ES-I3 (cell line): Measurements from ENCODE around the gene SMIM24.

Experiments used
- H3K36me3 ChIP-seq: 2 replicates; pipeline ENCODE4 v1.6.1; 2013; ENCODE audit warnings: mild to moderate bottlenecking, low read length, control low read depth, moderate library complexity; ENCODE audit not compliant: insufficient read depth
- H3K4me1 ChIP-seq: 2 replicates; pipeline ENCODE4 v1.6.1; 2013; ENCODE audit warnings: mild to moderate bottlenecking, control low read depth, low read length; ENCODE audit not compliant: insufficient read depth
- H3K9ac ChIP-seq: 2 replicates; pipeline ENCODE4 v1.6.1; 2013; ENCODE audit warnings: low read depth, mild to moderate bottlenecking, low read length, moderate library complexity
- H3K9me3 ChIP-seq: 2 replicates; pipeline ENCODE4 v1.6.1; 2013; ENCODE audit warnings: mild to moderate bottlenecking, low read length, moderate library complexity; ENCODE audit not compliant: control insufficient read depth, insufficient read depth

The SMIM24 gene

GRCh38 chr19:3520166-3521103 is 40.1 kb upstream of the SMIM24 start:
- Histone ChIP-seq H3K36me3 (no peaks in the 10 kb centered on the region), H3K9me3 (no peaks in the 10 kb centered on the region), H3K4me1 (peaks cover 21% of the 10 kb centered on the region), H3K9ac (no peak overlapping the region)

- peaks cover 28% of the 10 kb centered on the region for H3K4me1 ChIP-seq
- no peak overlapping the region for H3K9ac ChIP-seq
- H3K36me3 ChIP-seq = no peaks in the 10 kb centered on the region
- H3K9me3 ChIP-seq = no peaks in the 10 kb centered on the region
Observed at GRCh38 chr19:3519126-3519525, 38.8 kb upstream of the SMIM24 start.

- Histone ChIP-seq H3K9me3 (no peaks in the 10 kb centered on the region), H3K4me1 (peaks cover 28% of the 10 kb centered on the region), H3K9ac (no peak overlapping the region), H3K36me3 (no peaks in the 10 kb centered on the region)
Observed at GRCh38 chr19:3518659-3519058, 38.3 kb upstream of the SMIM24 start.

GRCh38 chr19:3518255-3518654 is 37.9 kb upstream of the SMIM24 start:
- Histone ChIP-seq H3K4me1 (peaks cover 28% of the 10 kb centered on the region), H3K9ac (no peak overlapping the region), H3K36me3 (no peaks in the 10 kb centered on the region), H3K9me3 (no peaks in the 10 kb centered on the region)

- Histone ChIP-seq H3K4me1 (peaks cover 28% of the 10 kb centered on the region), H3K9me3 (no peaks in the 10 kb centered on the region), H3K9ac (no peak overlapping the region), H3K36me3 (no peaks in the 10 kb centered on the region)
Observed at GRCh38 chr19:3517638-3518037, 37.3 kb upstream of the SMIM24 start.

GRCh38 chr19:3516675-3517207 is 36.4 kb upstream of the SMIM24 start:
- peaks cover 28% of the 10 kb centered on the region for H3K4me1 ChIP-seq
- H3K36me3 ChIP-seq = no peaks in the 10 kb centered on the region
- H3K9me3 ChIP-seq = no peaks in the 10 kb centered on the region
- no peak overlapping the region for H3K9ac ChIP-seq

- no peak overlapping the region for H3K9ac ChIP-seq
- H3K36me3 ChIP-seq = no peaks in the 10 kb centered on the region
- H3K4me1 ChIP-seq = peaks cover 27% of the 10 kb centered on the region
- H3K9me3 ChIP-seq = no peaks in the 10 kb centered on the region
Observed at GRCh38 chr19:3515891-3516422, 35.6 kb upstream of the SMIM24 start.

GRCh38 chr19:3514930-3515329 is 34.6 kb upstream of the SMIM24 start:
- Histone ChIP-seq H3K36me3 (no peaks in the 10 kb centered on the region), H3K9ac (no peak overlapping the region)

GRCh38 chr19:3513229-3514140 is 33.2 kb upstream of the SMIM24 start:
- Histone ChIP-seq H3K36me3 (no peaks in the 10 kb centered on the region), H3K4me1 (peaks cover 12% of the 10 kb centered on the region), H3K9ac (no peak overlapping the region), H3K9me3 (no peaks in the 10 kb centered on the region)

More at GRCh38 chr19:3514930-3515329, 34.6 kb upstream of the SMIM24 start:
- no peaks in the 10 kb centered on the region for H3K9me3 ChIP-seq
- peaks cover 22% of the 10 kb centered on the region for H3K4me1 ChIP-seq

GRCh38 chr19:3512562-3513228 is 32.4 kb upstream of the SMIM24 start:
- no peaks in the 10 kb centered on the region for H3K9me3 ChIP-seq
- H3K4me1 ChIP-seq = peaks cover 9% of the 10 kb centered on the region; the same call in 1 of the 2 replicates
- H3K9ac ChIP-seq = no peak overlapping the region
- no peaks in the 10 kb centered on the region for H3K36me3 ChIP-seq

GRCh38 chr19:3511506-3512251 is 31.4 kb upstream of the SMIM24 start:
- H3K9ac ChIP-seq = no peak overlapping the region
- H3K4me1 ChIP-seq = peaks cover 7% of the 10 kb centered on the region; the same call in 1 of the 2 replicates
- no peaks in the 10 kb centered on the region for H3K36me3 ChIP-seq
- no peaks in the 10 kb centered on the region for H3K9me3 ChIP-seq

GRCh38 chr19:3510727-3511126 is 30.4 kb upstream of the SMIM24 start:
- H3K4me1 ChIP-seq = peaks cover 7% of the 10 kb centered on the region; the same call in 1 of the 2 replicates

GRCh38 chr19:3509566-3509989 is 29.3 kb upstream of the SMIM24 start:
- Histone ChIP-seq H3K4me1 (peaks cover under 1% of the 10 kb centered on the region; the same call in 1 of the 2 replicates), H3K36me3 (no peaks in the 10 kb centered on the region), H3K9ac (no peak overlapping the region), H3K9me3 (no peaks in the 10 kb centered on the region)

More at GRCh38 chr19:3510727-3511126, 30.4 kb upstream of the SMIM24 start:
- H3K9ac ChIP-seq = no peak overlapping the region
- H3K36me3 ChIP-seq = no peaks in the 10 kb centered on the region
- no peaks in the 10 kb centered on the region for H3K9me3 ChIP-seq
